Prostate gland (tissue), 2 donors: ENCODE measurements around the gene RALY.

ENCODE experiments used
- CTCF ChIP-seq, 4 experiments: fragments of 200-600 bp in 2 of 4; fragments of 450-650 bp in 2 of 4; sonication (generic) in 2 of 4; IDR thresholded peaks; 1 replicate in 3 of 4; 2 replicates in 1 of 4; pipeline ENCODE4 v1.5.1; 2016 to 2019; ENCODE audit warnings: antibody characterized with exemption in 4 of 4, mild to moderate bottlenecking in 2 of 4, moderate library complexity in 2 of 4
- POLR2A ChIP-seq: fragments of 450-650 bp; IDR thresholded peaks from one replicate; pipeline ENCODE4 v1.6.1; 2016; ENCODE audit warnings: antibody characterized with exemption, mild to moderate bottlenecking
- POLR2AphosphoS5 ChIP-seq: sonication (generic); formaldehyde crosslinking; IDR thresholded peaks from one replicate; pipeline ENCODE4 v1.6.1; 2017; ENCODE audit warnings: antibody characterized with exemption

GRCh38 chr20:34072778-34073177 is 79.1 kb downstream of the RALY start:
- no peak for TF ChIP-seq POLR2AphosphoS5
- TF ChIP-seq CTCF (IDR thresholded peaks at IDR 0.05) = no peak
- TF ChIP-seq POLR2A = no peak
